ENCODE measurements around the gene EFR3B. TPM values are rescaled to one million over a fixed set of nuclear protein-coding genes. Genes with fewer than 3 reads are reported as not detected.
A peak's percentile ranks its signal among the peaks of the same experiment; 100 is the strongest.

EFR3B gene
- total and polyA plus RNA-seq, 5 experiments from 2014 or later = 0.05 to 0.14 (median 0.06) TPM; not detected in 2

DNA sequence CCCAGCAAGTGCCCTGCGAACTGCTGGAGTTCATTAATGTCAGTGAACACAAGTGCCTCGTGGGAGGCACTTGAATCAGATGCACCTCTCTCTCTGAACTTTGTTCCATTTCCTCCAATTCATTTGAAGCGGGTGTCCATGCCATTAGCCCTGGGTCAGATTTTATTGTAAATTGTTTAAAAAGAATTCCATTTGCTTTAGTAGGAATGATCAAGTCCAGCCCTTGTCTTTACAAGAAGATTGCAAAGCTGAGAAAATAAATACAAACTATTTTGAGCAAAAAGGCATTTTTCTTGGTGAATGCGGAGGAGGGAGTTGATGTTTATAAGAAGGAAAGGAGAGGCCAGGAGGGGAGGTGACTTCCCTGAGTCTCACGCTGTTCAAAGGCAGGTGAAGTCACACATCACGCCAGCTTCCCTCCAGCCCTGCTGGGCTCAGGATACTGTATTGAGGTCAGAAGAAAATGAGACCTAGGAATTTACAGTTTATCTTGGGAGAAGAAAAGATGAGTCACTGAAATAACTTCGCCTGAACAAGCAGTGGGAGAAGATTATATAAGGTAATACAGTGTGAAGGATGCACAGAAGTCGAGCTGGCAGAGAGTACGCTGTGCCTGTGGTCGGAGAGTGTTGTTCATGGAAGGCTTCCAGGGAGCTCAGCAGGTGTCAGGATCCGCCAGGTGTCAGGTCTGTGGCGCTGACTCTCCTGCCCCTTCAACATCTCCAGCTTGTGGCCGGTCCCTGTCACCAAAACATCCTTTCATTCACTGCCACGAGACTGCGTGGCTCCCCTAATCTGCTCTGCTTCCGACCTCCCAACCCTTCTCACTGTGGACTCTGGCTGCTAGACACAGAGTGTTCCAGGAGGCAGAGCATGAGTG, 36.5 kb downstream of the EFR3B start:
- H3K27me3 Mint-ChIP-seq = peaks cover 7 to 16% (median 12%) of the 10 kb centered on the region in 5 donors
- H3K27ac Mint-ChIP-seq = peak overlapping the region in 1 of 10 donors; percentile 14
- no peaks in the 10 kb centered on the region for H3K9me3 Mint-ChIP-seq
- H3K4me3 Mint-ChIP-seq = no peak overlapping the region
- H3K36me3 Mint-ChIP-seq = no peaks in the 10 kb centered on the region
- H3K4me1 Mint-ChIP-seq = peaks cover 0 to 2% (median 0%) of the 10 kb centered on the region in 4 donors
- ATAC-seq = no peak
- POLR2A ChIA-PET = no interaction called here
- DNase-seq = no peak

DNA sequence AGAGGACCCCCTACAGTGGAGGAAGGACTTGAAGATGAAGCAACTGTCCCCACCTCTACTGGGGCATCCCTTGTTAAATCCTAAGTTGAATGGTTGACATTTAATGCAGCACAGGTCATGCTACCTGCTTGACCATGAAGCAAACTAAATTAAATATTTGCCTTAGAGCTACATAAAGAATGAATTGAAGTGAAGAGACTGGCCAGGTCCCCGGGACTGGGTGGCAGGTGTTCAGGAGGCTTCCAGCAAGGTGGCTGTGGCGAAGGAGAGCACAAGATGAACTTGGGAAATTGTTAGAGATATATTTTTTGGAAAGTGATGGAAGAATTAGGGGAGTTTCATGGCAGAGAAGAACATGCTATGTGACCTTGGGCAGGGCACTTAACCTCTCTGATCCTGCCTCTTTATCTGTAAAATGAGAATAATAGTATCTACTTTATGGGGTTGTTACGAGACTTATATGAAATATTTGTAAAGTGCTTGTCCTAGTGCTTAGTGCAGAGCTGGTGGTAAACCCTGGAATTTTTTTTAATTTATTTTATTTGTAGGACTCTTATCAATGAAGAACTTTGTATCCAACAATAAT, 37.3 kb downstream of the EFR3B start:
- H3K27me3 Mint-ChIP-seq = peaks cover 7 to 16% (median 12%) of the 10 kb centered on the region in 5 donors
- no peaks in the 10 kb centered on the region for H3K9me3 Mint-ChIP-seq
- peak overlapping the region in 1 of 10 donors; percentile 14 for H3K27ac Mint-ChIP-seq
- POLR2A ChIA-PET = no interaction called here
- ATAC-seq (no peak), DNase-seq (no peak)
- H3K4me3 Mint-ChIP-seq = no peak overlapping the region
- no peaks in the 10 kb centered on the region for H3K4me1 Mint-ChIP-seq
- no peaks in the 10 kb centered on the region for H3K36me3 Mint-ChIP-seq

DNA sequence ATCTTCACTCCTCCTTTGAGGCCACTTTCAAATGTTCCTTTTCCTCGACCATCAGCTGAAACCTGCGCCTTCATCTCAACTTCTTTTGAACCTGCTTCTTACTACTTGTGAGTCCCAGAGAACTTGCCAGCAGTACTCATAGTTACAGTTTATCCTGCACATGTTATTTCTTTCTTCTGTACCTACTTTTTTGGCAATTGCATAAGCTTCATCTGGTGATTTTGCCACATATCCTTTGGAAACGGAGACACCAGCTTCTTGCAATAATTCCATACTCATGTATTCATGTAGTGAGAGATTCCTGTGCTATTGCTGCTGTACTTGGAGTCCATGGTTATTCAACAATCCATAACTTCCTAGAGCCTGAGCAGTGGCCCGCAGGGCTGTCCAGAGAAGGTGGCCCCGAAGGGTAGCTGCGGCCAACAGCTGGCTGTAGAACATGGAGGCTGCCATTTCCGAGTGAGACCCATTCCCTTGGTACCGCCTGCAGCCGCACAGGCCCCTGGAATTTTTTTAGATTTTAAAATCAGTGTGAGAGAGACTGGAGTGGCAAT, 39.4 kb downstream of the EFR3B start:
- Mint-ChIP-seq H3K27ac (peak overlapping the region in 1 of 10 donors; percentile 49), H3K4me3 (peak overlapping the region in 1 of 10 donors; percentile 35), H3K27me3 (peaks cover 4 to 14% (median 12%) of the 10 kb centered on the region in 5 donors), H3K9me3 (no peaks in the 10 kb centered on the region), H3K4me1 (no peaks in the 10 kb centered on the region), H3K36me3 (no peaks in the 10 kb centered on the region)
- POLR2A ChIA-PET = no interaction called here
- DNase-seq (no peak), ATAC-seq (no peak)

DNA sequence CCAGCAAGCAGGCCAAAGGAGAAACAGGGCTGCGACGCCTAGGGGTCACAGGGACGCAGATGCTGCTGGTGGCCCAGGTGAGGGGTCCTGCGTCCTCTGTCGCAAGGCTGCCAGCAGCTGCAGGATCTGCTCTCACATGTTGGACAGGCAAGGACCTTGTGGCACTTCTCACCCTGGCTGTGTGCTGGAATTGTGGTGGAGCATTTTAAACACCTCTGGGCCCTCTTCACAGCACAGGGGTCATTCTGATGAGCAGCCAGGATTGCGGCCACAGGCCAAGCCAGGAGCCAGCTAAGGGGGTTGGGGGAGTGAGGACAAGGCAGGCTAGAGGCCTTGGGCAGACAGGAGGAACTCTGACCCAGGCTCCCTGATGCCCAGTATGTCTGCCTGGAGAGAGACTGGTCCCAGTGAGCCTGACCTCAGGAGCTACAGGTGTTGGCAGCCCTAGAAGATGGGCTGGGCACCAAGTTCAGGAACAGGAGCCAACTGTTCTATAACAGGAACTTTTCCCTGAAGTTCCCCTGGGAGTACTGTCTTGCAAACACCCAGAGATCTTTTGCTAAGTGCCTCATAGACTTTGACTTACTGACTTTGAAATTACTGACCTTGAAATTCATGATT, 40.2 kb downstream of the EFR3B start:
- Mint-ChIP-seq H3K27me3 (peaks cover 4 to 14% (median 12%) of the 10 kb centered on the region in 5 donors), H3K4me3 (no peak overlapping the region), H3K9me3 (no peaks in the 10 kb centered on the region), H3K36me3 (no peaks in the 10 kb centered on the region), H3K4me1 (no peaks in the 10 kb centered on the region), H3K27ac (no peak overlapping the region)
- POLR2A ChIA-PET = interaction anchor here (1.0 kb wide), 1 partner anchor 9 kb away, joined by 3 read pairs; no protein-coding TSS in a partner anchor
- DNase-seq (no peak), ATAC-seq (no peak)

DNA sequence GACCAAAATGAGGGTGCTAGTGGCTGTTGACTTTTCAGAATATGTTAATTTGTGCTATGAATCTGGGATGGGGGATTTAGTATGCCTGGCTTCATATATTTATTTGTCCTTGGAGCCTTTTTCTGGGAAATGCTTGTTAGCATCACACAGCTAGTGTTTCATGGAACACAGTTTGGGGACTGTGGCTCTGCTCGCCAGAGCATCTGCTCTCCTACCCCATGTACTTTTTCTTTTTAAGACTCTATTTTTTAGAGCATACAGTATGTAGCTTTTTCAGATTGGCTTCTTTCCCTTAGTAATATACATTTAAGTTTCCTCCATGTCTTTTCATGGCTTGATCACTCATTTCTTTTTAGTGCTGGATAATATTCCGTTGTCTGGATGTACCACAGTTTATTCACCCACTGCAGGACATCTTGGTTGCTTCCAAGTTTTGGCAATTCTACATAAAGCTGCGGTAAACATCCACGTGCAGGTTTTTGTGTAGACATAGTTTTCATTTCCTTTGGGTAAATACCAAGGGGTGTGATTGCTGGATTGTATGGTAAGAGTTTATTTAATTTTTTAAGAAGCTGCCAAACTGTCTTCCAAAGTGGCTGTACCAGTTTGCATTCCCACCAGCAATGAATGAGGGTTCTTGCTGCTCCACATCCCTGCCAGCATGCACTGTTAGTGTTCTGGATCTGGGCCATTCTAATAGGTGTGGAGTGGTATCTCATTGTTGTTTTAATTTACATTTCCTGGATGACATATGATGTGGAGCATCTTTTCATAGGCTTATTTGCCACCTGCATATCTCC, 44.1 kb downstream of the EFR3B start:
- Mint-ChIP-seq H3K4me3 (no peak overlapping the region), H3K27ac (no peak overlapping the region), H3K4me1 (no peaks in the 10 kb centered on the region), H3K9me3 (no peaks in the 10 kb centered on the region), H3K36me3 (no peaks in the 10 kb centered on the region), H3K27me3 (peaks cover 0 to 14% (median 2%) of the 10 kb centered on the region in 5 donors)
- no peak for DNase-seq
- POLR2A ChIA-PET = no interaction called here
- ATAC-seq = no peak

DNA sequence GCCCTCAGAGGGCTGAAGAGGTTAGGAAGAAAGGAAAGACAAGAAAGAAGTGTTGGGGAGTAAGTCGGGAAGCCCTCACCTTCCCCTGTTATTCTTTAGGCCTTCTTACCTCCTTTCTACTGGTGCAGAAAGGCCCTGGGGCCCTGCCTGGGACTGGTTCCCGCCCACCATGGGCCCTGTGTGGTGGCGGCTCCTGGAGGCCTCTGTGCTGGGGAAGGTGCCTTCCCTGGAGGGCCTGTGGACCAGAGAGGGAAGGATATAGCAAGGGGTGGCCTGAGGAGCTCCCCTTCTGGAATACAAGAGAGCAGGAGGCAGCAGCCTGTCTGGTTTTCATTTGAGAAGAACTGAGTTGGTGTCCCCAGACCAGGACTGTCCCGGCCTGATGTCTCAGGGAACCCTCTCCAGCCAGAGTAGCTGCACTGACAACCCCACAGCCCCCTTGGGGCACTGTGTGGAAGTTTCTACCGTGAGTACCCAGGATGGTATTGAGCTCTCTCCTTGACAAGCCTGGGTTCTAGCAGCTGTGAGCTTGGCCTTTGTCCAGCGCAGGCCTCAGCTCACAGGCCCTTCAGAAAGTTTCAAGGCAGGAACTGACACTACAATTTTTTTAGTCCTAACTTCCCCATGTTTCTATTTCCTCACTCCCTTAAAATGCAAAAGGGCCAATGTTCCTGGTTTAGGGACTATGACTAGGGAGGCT, 47.1 kb downstream of the EFR3B start:
- H3K36me3 Mint-ChIP-seq = no peaks in the 10 kb centered on the region
- H3K4me1 Mint-ChIP-seq = no peaks in the 10 kb centered on the region
- ATAC-seq (no peak), DNase-seq (no peak)
- no peaks in the 10 kb centered on the region for H3K9me3 Mint-ChIP-seq
- POLR2A ChIA-PET = no interaction called here
- no peak overlapping the region for H3K4me3 Mint-ChIP-seq
- no peak overlapping the region for H3K27ac Mint-ChIP-seq
- peaks cover 0 to 2% (median 0%) of the 10 kb centered on the region in 5 donors for H3K27me3 Mint-ChIP-seq

DNA sequence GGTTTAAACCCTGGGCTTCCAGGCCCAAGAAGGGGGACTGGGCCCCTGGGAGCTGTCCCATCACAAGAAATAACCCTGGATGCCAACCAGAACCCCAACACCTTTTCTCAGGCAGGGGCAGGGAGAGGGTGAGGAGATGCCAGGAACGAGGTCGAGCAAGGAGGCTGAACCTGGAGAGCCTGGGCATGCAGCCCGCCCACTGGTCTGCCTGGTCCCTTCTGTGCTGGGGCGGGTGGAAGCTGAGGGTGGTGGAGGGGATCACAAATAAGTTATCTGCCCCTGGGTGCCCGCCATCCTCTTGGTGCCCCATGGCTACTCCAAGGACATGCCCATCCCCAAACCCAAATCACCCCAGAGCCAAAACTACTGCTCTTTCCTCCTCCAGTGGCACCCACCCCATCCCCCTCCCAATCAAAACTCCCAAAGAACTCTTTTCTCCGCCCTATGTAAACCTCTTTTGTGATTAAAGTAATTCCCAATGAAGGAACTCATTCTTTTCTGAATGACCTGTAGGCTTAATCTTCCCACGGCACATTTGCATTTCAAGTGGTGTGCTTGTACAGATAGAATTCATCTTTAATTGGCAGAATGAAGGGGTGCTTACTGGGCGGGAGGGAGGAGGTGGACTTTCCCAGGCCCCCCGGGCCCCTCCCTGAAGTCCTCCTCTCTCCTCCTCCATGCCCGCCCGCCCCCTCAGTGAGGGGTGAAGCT, 47.9 kb downstream of the EFR3B start:
- no peaks in the 10 kb centered on the region for H3K4me1 Mint-ChIP-seq
- no peak overlapping the region for H3K27ac Mint-ChIP-seq
- no peak overlapping the region for H3K4me3 Mint-ChIP-seq
- POLR2A ChIA-PET = no interaction called here
- DNase-seq = no peak
- H3K36me3 Mint-ChIP-seq = no peaks in the 10 kb centered on the region
- H3K9me3 Mint-ChIP-seq = no peaks in the 10 kb centered on the region
- ATAC-seq = no peak
- peaks cover 0 to 2% (median 0%) of the 10 kb centered on the region in 5 donors for H3K27me3 Mint-ChIP-seq

DNA sequence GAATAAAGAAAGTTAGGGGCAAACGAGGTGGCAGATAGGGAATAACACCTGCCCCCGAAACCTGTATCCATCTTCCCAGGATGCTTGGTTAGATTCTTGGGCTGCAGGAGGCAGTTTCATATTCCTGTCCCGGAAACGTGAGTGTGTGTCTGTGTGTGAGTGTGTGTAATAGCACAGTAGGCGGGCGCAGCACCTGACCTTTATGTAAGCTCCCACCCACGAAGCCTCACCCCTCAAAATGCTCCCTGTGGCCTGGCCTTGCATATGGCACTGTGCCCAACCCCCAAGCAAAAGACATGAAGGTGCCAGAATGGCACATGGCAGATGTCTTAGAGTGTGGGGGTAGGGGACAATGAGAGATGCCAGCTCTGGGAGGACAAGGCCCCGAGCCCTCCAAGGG, 48.9 kb downstream of the EFR3B start:
- POLR2A ChIA-PET = no interaction called here
- Mint-ChIP-seq H3K4me1 (no peaks in the 10 kb centered on the region), H3K27me3 (peaks cover 0 to 2% (median 0%) of the 10 kb centered on the region in 5 donors), H3K27ac (no peak overlapping the region), H3K36me3 (no peaks in the 10 kb centered on the region), H3K9me3 (no peaks in the 10 kb centered on the region), H3K4me3 (no peak overlapping the region)
- no peak for DNase-seq
- no peak for ATAC-seq

DNA sequence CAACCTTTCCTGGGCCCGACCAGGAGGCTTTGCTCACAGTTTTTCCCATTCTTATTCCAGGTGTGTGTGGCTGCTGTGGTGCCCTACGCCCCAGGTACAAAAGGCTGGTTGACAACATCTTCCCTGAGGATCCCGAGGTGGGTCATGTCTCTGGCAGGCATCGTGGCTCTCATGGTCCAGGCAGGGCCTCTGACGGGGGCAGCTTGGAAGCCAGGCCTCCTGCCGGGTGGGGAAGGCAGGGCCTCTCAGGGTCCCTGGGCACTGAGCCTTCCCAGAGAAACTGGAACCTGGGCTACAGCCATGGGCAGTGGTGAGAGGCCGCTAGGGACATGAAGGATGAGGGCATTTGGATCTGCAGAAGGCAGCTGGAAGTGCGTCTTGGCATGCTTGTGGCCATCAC, 49.4 kb downstream of the EFR3B start:
- ATAC-seq (no peak), DNase-seq (no peak)
- Mint-ChIP-seq H3K36me3 (no peaks in the 10 kb centered on the region), H3K27me3 (peaks cover 0 to 2% (median 0%) of the 10 kb centered on the region in 5 donors), H3K27ac (no peak overlapping the region), H3K4me3 (no peak overlapping the region), H3K9me3 (no peaks in the 10 kb centered on the region), H3K4me1 (no peaks in the 10 kb centered on the region)
- POLR2A ChIA-PET = no interaction called here

DNA sequence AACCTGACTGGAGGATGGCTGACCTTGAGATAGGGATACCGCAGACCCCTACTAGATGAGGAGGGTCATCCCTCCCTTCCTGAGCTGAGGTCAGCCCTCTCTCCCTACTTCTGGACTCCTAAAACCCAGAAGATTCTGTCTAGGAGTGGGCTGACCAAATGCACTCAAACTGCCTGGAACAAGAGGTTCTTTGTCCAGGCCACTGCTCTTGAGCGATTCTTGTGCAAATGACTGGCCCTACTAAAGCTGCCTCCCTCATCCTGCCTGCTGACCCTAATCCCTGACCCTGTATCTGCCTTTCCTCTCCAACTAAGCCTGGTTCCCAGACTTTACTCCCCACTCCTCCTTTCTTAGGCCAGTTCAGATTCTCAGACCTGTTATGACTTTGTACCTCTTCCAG, 56.2 kb downstream of the EFR3B start:
- Mint-ChIP-seq H3K4me1 (no peaks in the 10 kb centered on the region), H3K36me3 (no peaks in the 10 kb centered on the region), H3K9me3 (no peaks in the 10 kb centered on the region), H3K27ac (no peak overlapping the region), H3K4me3 (no peak overlapping the region), H3K27me3 (peaks cover 0 to 2% (median 0%) of the 10 kb centered on the region in 5 donors)
- POLR2A ChIA-PET = no interaction called here
- DNase-seq (no peak), ATAC-seq (no peak)

DNA sequence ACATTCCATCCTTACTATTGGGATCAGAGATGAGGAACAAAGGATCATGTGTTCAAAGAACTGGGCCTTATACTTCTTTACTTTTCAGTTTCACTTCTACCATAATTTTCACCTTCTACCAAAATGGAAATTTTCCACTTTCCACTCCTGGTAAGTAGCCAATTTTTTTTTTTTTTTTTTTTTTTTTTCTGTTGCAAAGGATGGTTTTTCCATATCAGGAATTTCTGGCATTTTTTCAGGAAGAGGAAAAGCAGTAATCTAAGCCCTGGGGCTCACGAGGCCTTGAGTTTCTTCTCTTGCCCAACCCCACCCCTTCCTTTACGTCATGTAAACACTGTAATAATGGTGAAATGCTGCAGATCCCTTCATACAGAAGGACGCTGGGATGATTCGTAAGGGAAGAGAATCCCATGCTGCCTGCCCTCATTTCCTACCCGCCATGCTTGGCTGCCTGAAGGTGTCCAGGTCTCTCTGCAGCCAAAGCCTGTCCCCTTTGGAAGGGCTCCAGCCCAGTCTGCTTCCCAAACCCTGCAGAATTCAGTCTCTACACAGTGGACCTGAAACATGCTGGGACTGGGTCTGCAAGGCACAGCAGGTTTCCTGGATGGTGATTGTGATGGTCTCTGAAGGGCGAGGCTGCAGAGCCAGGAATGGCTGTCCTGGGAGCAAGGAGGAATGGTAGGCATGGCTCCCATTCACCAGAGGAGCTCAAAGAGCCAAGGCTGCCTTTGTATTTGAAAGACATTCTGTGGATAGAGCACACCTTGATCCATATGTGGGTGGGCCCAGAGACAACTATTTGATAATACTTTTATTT, 57.0 kb downstream of the EFR3B start:
- H3K9me3 Mint-ChIP-seq = no peaks in the 10 kb centered on the region
- DNase-seq (no peak), ATAC-seq (no peak)
- H3K4me1 Mint-ChIP-seq = no peaks in the 10 kb centered on the region
- POLR2A ChIA-PET = no interaction called here
- no peak overlapping the region for H3K27ac Mint-ChIP-seq
- no peaks in the 10 kb centered on the region for H3K36me3 Mint-ChIP-seq
- no peak overlapping the region for H3K4me3 Mint-ChIP-seq
- peaks cover 0 to 2% (median 0%) of the 10 kb centered on the region in 5 donors for H3K27me3 Mint-ChIP-seq

All from naive thymus-derived CD8-positive, alpha-beta T cell (primary cell).